Activated CD8-positive, alpha-beta memory T cell treated with anti-CD3 and anti-CD28 coated beads, Interleukin-2, amount 50 U/mL, for 1 hour (primary cell): ENCODE results near the gene FUBP3.
"Not testable (repeated sequence)": the region's sequence is repeated elsewhere in the genome, so short reads cannot be mapped to it uniquely, and the experiment has no call there.

Experiments
- DNase-seq: peaks from one replicate; pipeline ENCODE4 v3.0.0-alpha.2; 2020; ENCODE audit errors: extremely low read depth

The FUBP3 gene

GRCh38 chr9:130682421-130683121 lies 103.2 kb downstream of the FUBP3 start:
- DNase-seq = no peak

- no peak for DNase-seq
These were observed 105.7 kb downstream of the FUBP3 start for GRCh38 chr9:130685104-130685503.

GRCh38 chr9:130685945-130686344 lies 106.6 kb downstream of the FUBP3 start:
- DNase-seq = not testable (repeated sequence)

GRCh38 chr9:130687615-130688014 lies 108.2 kb downstream of the FUBP3 start:
- DNase-seq = no peak
